GM12874 (cell line): Measurements from ENCODE around the gene ALPP.

ENCODE experiments used
- TF ChIP-seq, protein P1 (sequence below): IDR thresholded peaks from 2 replicates; pipeline ENCODE4 v1.5.1; 2011; ENCODE audit warnings: low read depth, mild to moderate bottlenecking, control low read depth, low read length, moderate library complexity; ENCODE audit not compliant: insufficient read depth

ALPP gene

DNA sequence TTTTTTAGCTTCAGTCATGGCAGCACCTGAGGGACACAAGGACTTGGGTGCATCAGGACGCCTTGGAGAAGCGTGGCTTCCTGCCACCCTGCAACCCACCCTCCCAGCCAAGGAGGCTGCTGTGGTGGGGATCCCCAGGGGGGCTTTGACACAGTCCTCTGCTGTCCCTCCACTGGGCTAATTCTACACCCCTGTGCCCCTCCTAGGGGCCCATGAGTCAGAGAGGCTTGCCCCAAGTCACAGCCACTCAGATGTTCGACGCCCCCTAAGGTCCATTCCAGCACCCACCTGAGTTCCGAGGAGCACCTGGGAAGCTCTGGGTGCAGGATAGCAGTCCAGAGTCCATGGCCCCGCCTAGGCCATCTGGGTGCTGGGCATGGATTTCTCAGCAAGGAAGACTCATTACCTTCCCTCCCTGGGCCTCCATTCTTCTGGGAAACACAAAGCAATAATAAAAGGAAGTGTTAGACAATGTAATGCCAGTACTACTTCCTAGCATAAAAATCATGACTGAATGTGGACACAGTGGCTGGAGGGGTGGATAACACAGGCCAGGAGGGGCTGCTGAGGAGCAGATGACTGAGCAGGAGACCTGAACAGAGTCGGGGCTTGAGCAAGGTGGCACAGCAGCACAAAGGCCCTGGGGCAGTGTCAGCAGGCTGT is 31.8 kb downstream of the ALPP start:
- TF ChIP-seq, protein P1, sequence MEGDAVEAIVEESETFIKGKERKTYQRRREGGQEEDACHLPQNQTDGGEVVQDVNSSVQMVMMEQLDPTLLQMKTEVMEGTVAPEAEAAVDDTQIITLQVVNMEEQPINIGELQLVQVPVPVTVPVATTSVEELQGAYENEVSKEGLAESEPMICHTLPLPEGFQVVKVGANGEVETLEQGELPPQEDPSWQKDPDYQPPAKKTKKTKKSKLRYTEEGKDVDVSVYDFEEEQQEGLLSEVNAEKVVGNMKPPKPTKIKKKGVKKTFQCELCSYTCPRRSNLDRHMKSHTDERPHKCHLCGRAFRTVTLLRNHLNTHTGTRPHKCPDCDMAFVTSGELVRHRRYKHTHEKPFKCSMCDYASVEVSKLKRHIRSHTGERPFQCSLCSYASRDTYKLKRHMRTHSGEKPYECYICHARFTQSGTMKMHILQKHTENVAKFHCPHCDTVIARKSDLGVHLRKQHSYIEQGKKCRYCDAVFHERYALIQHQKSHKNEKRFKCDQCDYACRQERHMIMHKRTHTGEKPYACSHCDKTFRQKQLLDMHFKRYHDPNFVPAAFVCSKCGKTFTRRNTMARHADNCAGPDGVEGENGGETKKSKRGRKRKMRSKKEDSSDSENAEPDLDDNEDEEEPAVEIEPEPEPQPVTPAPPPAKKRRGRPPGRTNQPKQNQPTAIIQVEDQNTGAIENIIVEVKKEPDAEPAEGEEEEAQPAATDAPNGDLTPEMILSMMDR = no peak

DNA sequence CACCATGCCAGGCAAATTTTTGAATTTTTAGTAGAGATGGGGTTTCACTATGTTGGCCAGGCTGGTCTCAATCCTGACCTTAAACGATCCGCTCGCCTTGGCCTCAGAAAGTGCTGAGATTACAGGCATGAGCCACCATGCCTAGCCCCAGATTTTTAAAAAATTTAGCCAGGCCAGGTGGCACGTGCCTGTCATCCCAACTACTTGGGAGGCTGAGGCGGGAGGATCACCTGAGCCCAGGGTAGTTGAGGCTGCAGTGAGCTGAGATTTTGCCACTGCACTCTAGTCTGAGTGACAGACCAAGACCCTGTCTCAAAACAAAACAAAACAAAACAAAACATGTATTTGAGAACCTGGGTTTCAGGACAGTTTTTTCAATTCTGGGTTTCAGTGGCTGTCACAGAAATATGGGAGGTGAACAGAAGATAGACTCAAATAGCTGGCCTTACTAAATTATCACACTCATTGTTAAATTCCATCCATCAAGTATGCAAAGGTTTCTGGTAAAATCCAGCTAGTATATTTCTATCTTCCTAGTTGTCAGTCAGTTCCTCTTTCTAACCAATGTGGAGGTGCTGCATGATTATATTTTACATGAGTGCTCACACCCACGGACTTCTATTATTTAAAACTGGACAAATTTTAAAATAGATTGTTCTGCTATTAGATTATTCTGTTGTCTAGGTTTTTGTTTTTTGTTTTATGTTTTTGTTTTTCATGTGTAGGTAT is 33.5 kb downstream of the ALPP start:
- TF ChIP-seq, protein P1 = no peak

DNA sequence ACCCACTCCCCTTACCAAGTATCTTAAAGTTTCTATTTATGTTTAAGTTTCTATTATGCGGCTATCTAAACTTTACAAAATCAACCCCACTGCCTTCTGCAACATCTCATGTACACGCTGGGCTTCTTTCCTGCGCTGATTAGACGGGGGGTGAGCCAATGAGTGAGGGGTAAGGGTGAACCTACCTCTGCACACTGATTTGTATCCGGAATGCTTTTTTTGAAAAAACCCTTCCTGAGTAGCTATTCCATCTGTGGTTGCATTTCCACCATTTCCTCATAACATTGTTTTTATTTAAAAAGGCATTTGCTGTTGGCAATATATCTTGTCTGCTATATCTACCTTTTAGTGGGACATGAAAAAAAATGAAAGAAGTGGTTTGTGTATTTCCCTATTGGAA is 34.4 kb downstream of the ALPP start:
- TF ChIP-seq, protein P1 = no peak

DNA sequence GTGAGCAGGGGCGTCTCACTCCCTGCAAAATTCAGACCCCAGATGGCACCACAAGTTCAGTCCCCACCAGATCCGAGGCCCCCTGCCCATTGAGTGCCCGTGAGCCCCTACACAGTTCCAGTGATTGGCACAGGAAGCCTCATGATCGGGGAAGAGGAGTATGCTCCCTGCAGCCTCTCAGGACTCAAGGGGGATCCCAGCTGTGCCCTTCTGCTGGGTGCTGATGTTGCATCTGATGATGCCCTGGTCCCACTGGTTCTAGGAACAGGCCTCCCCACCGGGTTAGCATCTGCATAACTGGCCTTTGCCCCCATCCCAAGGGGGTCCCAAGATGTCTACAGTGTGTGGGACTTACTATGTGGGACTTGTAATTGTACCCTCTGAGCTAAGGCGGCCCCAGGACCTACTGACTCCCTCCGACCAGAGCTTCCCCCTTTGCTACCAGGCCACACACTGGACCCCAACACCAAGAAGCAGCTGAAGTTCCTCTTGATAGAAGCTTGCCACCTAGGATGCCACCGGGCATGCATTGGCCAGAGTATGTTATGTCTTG is 36.7 kb downstream of the ALPP start:
- TF ChIP-seq, protein P1 = no peak

DNA sequence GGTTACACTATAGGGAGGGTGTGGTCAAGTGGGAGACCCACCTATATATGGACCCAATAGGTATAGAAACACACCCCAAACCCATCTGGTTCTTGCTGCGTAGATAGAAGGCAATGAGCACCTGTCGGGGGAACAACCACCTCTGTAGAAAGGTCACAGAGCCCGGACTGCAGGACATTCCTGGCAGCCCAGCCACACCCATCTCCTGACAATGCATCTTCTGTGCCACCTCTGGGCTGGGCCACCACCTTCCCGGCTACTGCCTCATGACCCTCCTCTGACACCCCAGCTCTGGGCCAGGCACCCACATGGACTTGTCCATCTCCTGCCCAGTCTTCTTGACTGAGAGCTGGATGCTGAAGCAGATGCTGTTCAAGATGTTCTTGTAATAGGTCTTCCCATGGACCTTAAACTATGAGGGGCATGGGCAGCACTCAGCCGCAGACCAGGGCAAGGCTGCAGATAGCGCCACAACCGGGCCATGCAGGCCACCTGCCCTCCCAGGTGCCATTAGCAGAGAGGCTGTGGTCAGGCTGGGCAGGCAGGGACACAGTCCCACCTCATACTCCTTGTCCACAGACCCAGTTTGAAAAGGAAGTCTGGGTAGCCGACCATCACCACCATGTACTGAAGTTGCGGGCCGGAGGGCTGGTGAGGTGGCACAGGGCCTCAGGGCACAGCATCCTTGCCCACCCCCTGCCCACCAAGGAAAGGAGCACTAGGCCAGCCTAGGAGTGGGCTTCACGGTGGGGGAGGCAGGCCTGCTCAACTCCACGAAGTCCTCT is 37.4 kb downstream of the ALPP start:
- TF ChIP-seq, protein P1 = no peak

DNA sequence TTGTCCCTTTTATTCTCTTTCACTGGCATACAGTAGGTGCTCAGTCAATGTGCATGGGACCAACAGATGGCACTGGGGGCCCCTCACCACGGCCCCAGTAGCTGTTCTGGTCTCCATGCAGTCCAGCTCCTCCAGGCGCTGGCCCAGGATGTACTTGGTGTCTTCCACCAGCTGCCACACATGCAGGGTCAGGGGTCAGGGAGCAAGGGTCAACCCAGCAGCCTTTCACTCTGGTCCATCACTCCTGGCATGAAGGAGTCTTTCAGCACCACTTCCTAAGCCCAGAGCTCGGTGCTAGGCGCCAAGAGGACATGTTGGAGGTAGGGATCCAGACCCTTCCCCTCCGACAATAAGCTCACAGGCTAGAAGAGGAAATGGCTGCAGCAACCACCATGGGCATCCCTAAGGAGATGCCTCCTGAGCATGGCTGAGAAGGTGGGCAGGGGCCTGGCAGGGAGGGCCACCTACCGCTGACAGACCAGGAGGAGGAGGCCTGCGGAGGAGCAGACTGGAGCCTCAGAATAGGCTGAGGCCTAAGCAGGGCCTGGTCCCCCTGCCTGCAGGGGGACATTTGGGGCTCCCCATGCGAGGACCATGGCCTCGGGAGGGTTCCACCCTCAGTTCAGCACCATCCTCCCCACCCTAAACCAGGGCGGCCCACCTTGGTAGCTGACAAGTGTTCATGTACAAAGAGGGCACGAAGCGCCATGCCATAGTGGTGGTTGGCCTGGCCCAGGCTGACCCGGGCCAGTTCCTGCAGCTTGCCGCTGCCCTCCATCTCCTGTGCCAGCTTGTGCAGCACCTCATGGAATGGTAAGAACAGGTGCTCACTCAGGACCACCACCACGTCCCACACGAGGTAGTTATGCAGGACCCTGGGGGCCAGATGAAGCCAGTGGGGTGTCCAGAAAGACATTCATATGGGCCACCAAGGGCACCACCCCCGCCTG is 38.2 kb downstream of the ALPP start:
- TF ChIP-seq, protein P1 = no peak
